GM21717 (cell line): ENCODE results near the gene PLA2G2E.
A peak's percentile ranks its signal among the peaks of the same experiment; 100 is the strongest.
"Not testable (repeated sequence)": the region's sequence is repeated elsewhere in the genome, so short reads cannot be mapped to it uniquely, and the experiment has no call there.

Source experiments
- ATAC-seq: cut with Tn5 transposase; IDR thresholded peaks from one replicate; pipeline ENCODE4 v1.9.1; 2021; ENCODE audit warnings: mild to moderate bottlenecking, moderate library complexity; ENCODE audit not compliant: unreplicated experiment

Gene PLA2G2E

GRCh38 chr1:19885821-19886220 lies 37.6 kb downstream of the PLA2G2E start:
- no peak for ATAC-seq

DNA sequence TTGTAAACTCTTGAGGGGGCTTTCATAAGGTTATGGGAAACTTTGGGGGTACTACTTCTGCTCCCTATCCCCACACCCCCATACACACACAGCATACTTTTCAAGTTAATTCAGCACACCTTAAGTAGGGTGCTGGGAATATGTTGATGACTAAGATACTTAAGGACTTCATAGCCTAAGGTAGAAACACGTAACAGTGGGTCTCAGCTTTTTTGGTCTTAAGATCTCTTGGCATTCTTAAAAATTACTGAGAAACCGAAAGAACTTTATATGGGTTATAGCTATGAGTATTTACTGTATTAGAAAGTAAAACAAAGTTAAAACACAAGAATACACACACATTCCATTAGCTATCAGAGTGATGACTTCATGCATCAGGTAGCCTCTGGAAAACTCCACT lies 39.1 kb downstream of the PLA2G2E start:
- ATAC-seq: no peak

DNA sequence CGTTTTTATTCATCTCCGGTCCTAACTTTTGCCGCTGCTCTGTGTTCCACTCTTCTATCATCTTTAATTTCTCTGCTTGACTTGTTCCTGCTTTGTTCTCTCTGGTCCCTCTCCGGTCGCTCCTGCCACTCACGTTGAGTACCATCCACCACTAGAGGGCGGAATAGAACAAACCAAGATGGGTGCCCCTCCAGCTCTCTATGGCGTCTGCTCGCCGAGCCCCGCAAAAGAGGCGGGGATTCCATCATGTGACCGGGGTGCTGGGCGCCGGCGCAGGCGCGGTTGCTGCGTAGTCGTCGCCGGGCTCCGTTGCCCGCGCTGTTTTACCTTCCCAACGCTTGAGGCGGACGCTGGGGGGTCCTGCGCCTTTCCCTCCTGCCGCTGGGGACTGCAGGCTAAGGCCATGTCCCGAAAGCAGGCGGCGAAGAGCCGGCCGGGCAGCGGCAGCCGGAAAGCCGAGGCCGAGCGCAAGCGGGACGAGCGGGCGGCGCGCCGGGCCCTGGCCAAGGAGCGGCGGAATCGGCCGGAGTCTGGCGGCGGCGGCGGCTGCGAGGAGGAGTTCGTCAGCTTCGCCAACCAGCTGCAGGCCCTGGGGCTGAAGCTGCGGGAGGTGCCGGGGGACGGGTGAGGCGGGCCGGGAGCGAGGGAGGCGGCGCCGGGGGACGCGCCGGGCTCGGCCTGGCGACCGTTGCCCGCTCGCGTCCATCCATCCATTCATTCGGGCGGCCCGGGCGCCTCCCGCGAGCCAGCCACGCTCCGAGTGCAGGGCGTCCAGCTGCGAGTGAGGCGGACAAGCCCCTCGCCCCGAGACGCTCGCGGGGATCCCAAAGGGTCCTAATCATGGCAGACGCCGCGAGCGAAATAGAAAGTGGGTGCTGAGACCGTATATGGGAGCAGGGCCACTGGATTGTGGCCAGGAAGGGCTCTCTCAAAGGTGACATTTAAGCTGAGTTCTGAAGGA lies 41.0 kb downstream of the PLA2G2E start, which contains the start of gene OTUD3:
Gene OTUD3, plus strand, starts transcription at position 285 of the 961 bp plus-strand sequence. Its CDS starts 119 bp downstream, at position 404.
- peak; percentile 90 for ATAC-seq

DNA sequence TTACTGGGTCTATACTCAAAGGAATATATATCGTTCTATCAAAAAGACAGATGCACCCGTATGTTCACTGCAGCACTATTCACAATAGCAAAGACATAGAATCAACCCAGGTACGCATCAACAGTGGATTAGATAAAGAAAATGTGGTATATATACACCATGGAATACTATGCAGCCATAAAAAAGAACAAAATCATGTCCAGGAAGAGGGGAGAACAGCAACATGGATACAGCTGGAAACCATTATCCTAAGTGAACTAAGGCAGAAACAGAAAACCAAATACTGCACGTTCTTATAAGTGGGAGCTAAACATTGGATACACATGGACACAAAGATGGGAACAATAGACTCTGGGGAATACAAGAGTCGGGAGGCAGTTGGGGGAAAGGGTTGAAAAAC lies 42.6 kb downstream of the PLA2G2E start:
- not testable (repeated sequence) for ATAC-seq

- ATAC-seq: no peak
Measured at GRCh38 chr1:19879661-19880060, 43.8 kb downstream of the PLA2G2E start.

- ATAC-seq: no peak
Measured at GRCh38 chr1:19879227-19879626, 44.2 kb downstream of the PLA2G2E start.

- ATAC-seq: no peak
Measured at GRCh38 chr1:19878637-19878985, 44.8 kb downstream of the PLA2G2E start.

- no peak for ATAC-seq
Measured at GRCh38 chr1:19877821-19878636, 45.4 kb downstream of the PLA2G2E start.

- ATAC-seq: no peak
Measured at GRCh38 chr1:19877181-19877750, 46.2 kb downstream of the PLA2G2E start.

DNA sequence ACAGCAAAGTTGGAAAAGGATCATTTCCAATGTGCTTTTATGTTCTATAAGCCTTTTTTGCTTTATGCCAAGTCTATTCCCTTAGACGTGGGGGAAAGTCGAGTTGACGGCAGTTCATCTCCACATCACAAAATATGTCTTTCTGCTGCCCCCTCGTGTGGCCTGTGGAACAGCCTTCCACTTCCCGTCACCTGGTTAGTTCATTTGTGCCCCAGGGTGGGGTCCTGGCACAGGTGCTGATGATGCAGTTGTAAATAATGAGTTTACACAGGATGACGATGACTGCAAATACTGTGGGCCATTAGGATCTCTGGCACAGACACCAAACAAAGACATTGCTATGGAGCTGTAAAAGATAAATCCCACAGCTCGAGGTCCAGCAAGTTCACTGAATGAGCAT lies 51.2 kb downstream of the PLA2G2E start:
- no peak for ATAC-seq
